LHCN-M2 (cell line): ENCODE data around the gene PLA2G10. TPM values are rescaled to one million over a fixed set of nuclear protein-coding genes. Genes with fewer than 3 reads are reported as not detected.
"Not testable (repeated sequence)": the region's sequence is repeated elsewhere in the genome, so short reads cannot be mapped to it uniquely, and the experiment has no call there.

Experiments used
- DNase-seq: peaks from one replicate; pipeline ENCODE4 v3.0.0-alpha.2; 2012; ENCODE audit warnings: low read depth
- total RNA-seq: library from RNA; depleted of rRNA; stranded (reverse); fragments of >200 nt; gene quantifications from 2 replicates; pipeline ENCODE4 v1.2.3, GENCODE V29; 2014

PLA2G10 gene
- total RNA-seq, 1 experiment from 2014 or later = not detected

- DNase-seq = no peak
Measured at GRCh38 chr16:14667347-14668266, 26.5 kb downstream of the PLA2G10 start.

- peak; percentile 72 for DNase-seq
Measured at GRCh38 chr16:14658063-14658462, 36.0 kb downstream of the PLA2G10 start.

GRCh38 chr16:14652726-14653125, 41.4 kb downstream of the PLA2G10 start:
- DNase-seq = no peak

GRCh38 chr16:14650629-14651028, 43.5 kb downstream of the PLA2G10 start:
- DNase-seq = no peak

GRCh38 chr16:14649816-14650215, 44.3 kb downstream of the PLA2G10 start:
- DNase-seq = no peak

- DNase-seq = no peak
Measured at GRCh38 chr16:14641926-14642325, 52.2 kb downstream of the PLA2G10 start.

- no peak for DNase-seq
Measured at GRCh38 chr16:14641206-14641605, 52.9 kb downstream of the PLA2G10 start.

- DNase-seq = no peak
Measured at GRCh38 chr16:14640538-14640937, 53.6 kb downstream of the PLA2G10 start.

- not testable (repeated sequence) for DNase-seq
Measured at GRCh38 chr16:14636951-14637240, 57.2 kb downstream of the PLA2G10 start.

- not testable (repeated sequence) for DNase-seq
Measured at GRCh38 chr16:14636179-14636950, 57.7 kb downstream of the PLA2G10 start.

- no peak for DNase-seq
Measured at GRCh38 chr16:14635395-14636165, 58.5 kb downstream of the PLA2G10 start.

- no peak for DNase-seq
Measured at GRCh38 chr16:14634389-14634725, 59.8 kb downstream of the PLA2G10 start.

- DNase-seq = peak; percentile 97
Measured at GRCh38 chr16:14632693-14633569, 61.2 kb downstream of the PLA2G10 start, which contains the start of gene BFAR. Gene BFAR (plus strand): TSS chr16:14632951. CDS start chr16:14644347, 11,396 bp downstream.

GRCh38 chr16:14630620-14631330, 63.3 kb downstream of the PLA2G10 start:
- DNase-seq = not testable (repeated sequence)

- peak; percentile 92 for DNase-seq
Measured at GRCh38 chr16:14629919-14630619, 64.0 kb downstream of the PLA2G10 start, which contains the start of gene PARN. Gene PARN (minus strand): TSS chr16:14630260. CDS start chr16:14630125, 135 bp downstream.

- DNase-seq = peak; percentile 12
Measured at GRCh38 chr16:14629612-14629918, 64.5 kb downstream of the PLA2G10 start.

- DNase-seq = no peak
Measured at GRCh38 chr16:14628806-14629611, 65.1 kb downstream of the PLA2G10 start.

- DNase-seq = no peak
Measured at GRCh38 chr16:14627078-14627477, 67.0 kb downstream of the PLA2G10 start.
